Hepatocyte (in vitro differentiated cells): ENCODE data around the gene RNF32. TPM values are rescaled to one million over a fixed set of nuclear protein-coding genes. Genes with fewer than 3 reads are reported as not detected.
"Not testable (repeated sequence)": the region's sequence is repeated elsewhere in the genome, so short reads cannot be mapped to it uniquely, and the experiment has no call there.

ENCODE experiments used
- DNase-seq: peaks from one replicate; pipeline ENCODE4 v3.0.0-alpha.2; 2016; ENCODE audit warnings: low spot score
- H2AFZ ChIP-seq: fragments of 200-600 bp; sonication (generic); 2 replicates; pipeline ENCODE4 v1.6.0; 2016; ENCODE audit warnings: antibody characterized with exemption, mild to moderate bottlenecking
- H3K27ac ChIP-seq: fragments of 200-600 bp; sonication (generic); 2 replicates; pipeline ENCODE4 v1.5.1; 2016; ENCODE audit warnings: mild to moderate bottlenecking
- H3K27me3 ChIP-seq: fragments of 200-600 bp; sonication (generic); 2 replicates; pipeline ENCODE4 v1.6.1; 2016
- H3K36me3 ChIP-seq: fragments of 200-600 bp; sonication (generic); replicated peaks from 2 replicates; pipeline ENCODE4 v1.5.1; 2016; ENCODE audit warnings: low read depth; ENCODE audit not compliant: insufficient read depth
- H3K4me1 ChIP-seq: fragments of 200-600 bp; sonication (generic); 2 replicates; pipeline ENCODE4 v1.5.1; 2016; ENCODE audit warnings: mild to moderate bottlenecking, moderate library complexity; ENCODE audit not compliant: insufficient read depth
- H3K4me2 ChIP-seq: fragments of 200-600 bp; sonication (generic); 2 replicates; pipeline ENCODE4 v1.6.0; 2016
- H3K4me3 ChIP-seq: fragments of 200-600 bp; sonication (generic); 2 replicates; pipeline ENCODE4 v1.5.1; 2016; ENCODE audit warnings: mild to moderate bottlenecking
- H3K79me2 ChIP-seq: fragments of 200-600 bp; sonication (generic); 2 replicates; pipeline ENCODE4 v1.6.0; 2017; ENCODE audit warnings: mild to moderate bottlenecking
- H3K9me2 ChIP-seq: fragments of 200-600 bp; sonication (generic); replicated peaks from 2 replicates; pipeline ENCODE4 v1.6.0; 2017; ENCODE audit warnings: mild to moderate bottlenecking; ENCODE audit not compliant: insufficient read depth
- H3K9me3 ChIP-seq: fragments of 200-600 bp; sonication (generic); 2 replicates; pipeline ENCODE4 v1.5.1; 2016; ENCODE audit warnings: low read depth, mild to moderate bottlenecking
- H4K20me1 ChIP-seq: fragments of 200-600 bp; sonication (generic); 2 replicates; pipeline ENCODE4 v1.6.0; 2016; ENCODE audit warnings: mild to moderate bottlenecking; ENCODE audit not compliant: insufficient read depth, poor library complexity, severe bottlenecking
- EZH2 ChIP-seq: fragments of 200-600 bp; sonication (generic); IDR thresholded peaks from 2 replicates; pipeline ENCODE4 v1.6.1; 2016; ENCODE audit warnings: antibody characterized with exemption, mild to moderate bottlenecking, borderline replicate concordance
- EZH2phosphoT487 ChIP-seq: fragments of 200-600 bp; sonication (generic); IDR thresholded peaks from one replicate; pipeline ENCODE4 v1.6.1; 2018; ENCODE audit warnings: antibody characterized with exemption, mild to moderate bottlenecking, low read depth, moderate library complexity; ENCODE audit not compliant: unreplicated experiment, severe bottlenecking
- WGBS: methylation state at CpG from one replicate; pipeline ENCODE4 v1.1.6; 2016; ENCODE audit warnings: low lambda C conversion rate; ENCODE audit errors: missing lambda C conversion rate; 5-methylcytosine and 5-hydroxymethylcytosine counted together
- polyA plus RNA-seq: library from polyadenylated mRNA; unstranded; fragments of >200 nt; fragmentation: Nextera tagmentation; extraction: Ambion mirVana; gene quantifications from 2 replicates; pipeline ENCODE4 v1.2.1, GENCODE V29; 2016
- total RNA-seq: library from RNA; depleted of rRNA; stranded (reverse); fragments of >200 nt; gene quantifications from 2 replicates; pipeline ENCODE4 v1.2.3, GENCODE V29; 2014
- TF ChIP-seq, protein P1 (sequence below): fragments of 200-600 bp; sonication (generic); IDR thresholded peaks from 2 replicates; pipeline ENCODE4 v1.5.1; 2016; ENCODE audit warnings: antibody characterized with exemption, mild to moderate bottlenecking; ENCODE audit not compliant: poor library complexity

The RNF32 gene
- total and polyA plus RNA-seq, 2 experiments from 2014 or later = 1.4 to 2.9 TPM

DNA sequence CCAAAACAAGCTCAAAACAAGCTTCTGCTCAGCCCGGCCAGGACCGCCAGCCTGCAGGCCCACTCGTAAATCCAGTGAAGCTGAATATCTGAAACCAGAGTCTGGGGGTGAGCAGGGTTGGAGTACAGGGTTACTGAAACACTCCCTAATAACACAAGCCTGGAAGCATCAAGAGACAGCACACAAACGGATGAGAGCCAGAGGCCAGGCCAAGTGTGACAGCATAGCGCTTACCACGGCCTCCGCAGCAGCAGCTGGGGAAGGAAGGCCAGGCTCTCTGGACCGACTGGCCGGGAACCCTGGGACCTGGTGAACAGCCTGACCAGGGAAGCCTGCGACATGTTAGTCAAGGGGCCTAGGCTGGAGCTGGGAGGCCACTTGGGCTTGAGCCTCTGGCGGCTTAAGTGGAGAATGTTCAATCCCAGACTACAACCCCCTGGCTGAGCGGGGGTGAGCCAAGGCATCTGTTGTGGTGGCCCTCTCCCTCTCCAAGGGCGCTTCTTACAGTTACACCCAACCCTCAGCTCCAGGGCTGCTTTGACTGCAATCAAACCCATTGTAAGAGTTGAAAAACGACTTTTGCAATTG, 21.7 kb upstream of the RNF32 start:
- Histone ChIP-seq H4K20me1 (no peaks in the 10 kb centered on the region), H3K4me1 (peaks cover 11% of the 10 kb centered on the region), H3K4me2 (no peak overlapping the region), H2AFZ (no peak overlapping the region), H3K27ac (no peak overlapping the region), H3K9me3 (no peaks in the 10 kb centered on the region), H3K4me3 (no peak overlapping the region), H3K79me2 (no peaks in the 10 kb centered on the region), H3K9me2 (no peaks in the 10 kb centered on the region), H3K36me3 (no peaks in the 10 kb centered on the region), H3K27me3 (peaks cover 14% of the 10 kb centered on the region)
- 83% methylated on average over 14 of the region's 14 CpGs for WGBS
- TF ChIP-seq, protein P1, sequence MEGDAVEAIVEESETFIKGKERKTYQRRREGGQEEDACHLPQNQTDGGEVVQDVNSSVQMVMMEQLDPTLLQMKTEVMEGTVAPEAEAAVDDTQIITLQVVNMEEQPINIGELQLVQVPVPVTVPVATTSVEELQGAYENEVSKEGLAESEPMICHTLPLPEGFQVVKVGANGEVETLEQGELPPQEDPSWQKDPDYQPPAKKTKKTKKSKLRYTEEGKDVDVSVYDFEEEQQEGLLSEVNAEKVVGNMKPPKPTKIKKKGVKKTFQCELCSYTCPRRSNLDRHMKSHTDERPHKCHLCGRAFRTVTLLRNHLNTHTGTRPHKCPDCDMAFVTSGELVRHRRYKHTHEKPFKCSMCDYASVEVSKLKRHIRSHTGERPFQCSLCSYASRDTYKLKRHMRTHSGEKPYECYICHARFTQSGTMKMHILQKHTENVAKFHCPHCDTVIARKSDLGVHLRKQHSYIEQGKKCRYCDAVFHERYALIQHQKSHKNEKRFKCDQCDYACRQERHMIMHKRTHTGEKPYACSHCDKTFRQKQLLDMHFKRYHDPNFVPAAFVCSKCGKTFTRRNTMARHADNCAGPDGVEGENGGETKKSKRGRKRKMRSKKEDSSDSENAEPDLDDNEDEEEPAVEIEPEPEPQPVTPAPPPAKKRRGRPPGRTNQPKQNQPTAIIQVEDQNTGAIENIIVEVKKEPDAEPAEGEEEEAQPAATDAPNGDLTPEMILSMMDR = no peak
- TF ChIP-seq EZH2phosphoT487 = no peak
- TF ChIP-seq EZH2 = no peak
- no peak for DNase-seq

DNA sequence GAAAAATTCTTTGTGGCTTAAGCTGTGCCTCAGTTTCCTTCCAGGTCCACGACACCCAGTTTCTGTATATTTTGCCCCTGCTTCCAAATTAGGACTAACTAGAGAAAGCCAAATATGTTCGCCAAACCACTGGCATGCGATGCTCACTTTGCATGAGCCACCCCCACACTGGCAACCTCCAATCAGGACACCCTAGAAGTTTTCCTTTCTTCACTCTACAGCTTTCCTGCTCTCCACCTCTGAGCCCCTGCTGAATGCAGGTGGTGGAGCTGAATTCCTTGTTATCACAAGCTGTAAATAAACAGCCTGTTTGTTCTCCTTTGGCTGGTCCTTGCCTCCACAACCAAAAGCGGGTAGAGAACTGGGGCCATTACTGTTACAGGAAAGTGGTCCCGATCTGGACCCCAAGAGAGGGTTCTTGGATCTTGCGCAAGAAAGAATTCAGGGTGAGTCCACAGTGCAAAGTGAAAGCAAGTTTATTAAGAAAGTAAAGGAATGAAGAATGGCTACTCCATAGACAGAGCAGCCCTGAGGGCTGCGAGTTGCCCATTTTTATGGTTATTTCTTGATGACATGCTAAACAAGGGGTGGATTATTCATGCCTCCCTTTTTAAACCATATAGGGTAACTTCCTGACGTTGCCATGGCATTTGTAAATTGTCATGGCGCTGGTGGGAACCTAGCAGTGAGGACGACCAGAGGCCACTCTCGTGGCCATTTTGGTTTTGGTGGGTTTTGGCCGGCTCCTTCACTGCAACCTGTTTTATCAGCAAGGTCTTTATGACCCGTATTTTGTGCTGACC, 20.9 kb upstream of the RNF32 start:
- H3K9me2 ChIP-seq, H3K4me3 ChIP-seq, H2AFZ ChIP-seq, DNase-seq, H3K36me3 ChIP-seq, H3K79me2 ChIP-seq, H4K20me1 ChIP-seq, H3K4me2 ChIP-seq, H3K4me1 ChIP-seq, H3K9me3 ChIP-seq, H3K27ac ChIP-seq: not testable (repeated sequence)
- H3K27me3 ChIP-seq = peaks cover 14% of the 10 kb centered on the region
- whole genome bisulfite sequencing = 82% methylated on average over 13 of the region's 13 CpGs

DNA sequence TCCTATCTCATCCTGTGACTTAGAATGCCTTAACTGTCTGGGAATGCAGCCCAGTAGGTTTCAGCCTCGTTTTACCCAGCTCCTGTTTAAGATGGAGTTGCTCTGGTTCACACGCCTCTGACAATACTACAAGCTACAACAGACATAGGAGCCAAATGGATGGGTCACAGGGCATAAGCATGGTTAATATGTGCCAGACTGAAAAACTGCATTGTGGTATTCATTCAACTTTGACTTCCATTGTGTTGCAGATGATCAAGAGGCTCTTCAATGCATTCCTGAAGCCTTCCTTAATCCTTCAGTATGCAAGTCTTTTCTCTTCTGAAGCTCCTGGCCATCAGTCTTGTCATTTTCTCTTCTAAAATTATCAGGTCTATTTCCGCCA, 20.3 kb upstream of the RNF32 start:
- Histone ChIP-seq H3K79me2 (no peaks in the 10 kb centered on the region), H3K27me3 (peaks cover 14% of the 10 kb centered on the region), H3K4me1 (peaks cover 6% of the 10 kb centered on the region), H3K9me3 (no peaks in the 10 kb centered on the region), H3K9me2 (no peaks in the 10 kb centered on the region), H3K27ac (no peak overlapping the region), H4K20me1 (no peaks in the 10 kb centered on the region), H2AFZ (no peak overlapping the region), H3K4me3 (no peak overlapping the region), H3K36me3 (no peaks in the 10 kb centered on the region), H3K4me2 (no peak overlapping the region)
- no peak for TF ChIP-seq EZH2
- TF ChIP-seq, protein P1 = no peak
- no peak for DNase-seq
- WGBS = 70% methylated on average over 3 of the region's 3 CpGs

DNA sequence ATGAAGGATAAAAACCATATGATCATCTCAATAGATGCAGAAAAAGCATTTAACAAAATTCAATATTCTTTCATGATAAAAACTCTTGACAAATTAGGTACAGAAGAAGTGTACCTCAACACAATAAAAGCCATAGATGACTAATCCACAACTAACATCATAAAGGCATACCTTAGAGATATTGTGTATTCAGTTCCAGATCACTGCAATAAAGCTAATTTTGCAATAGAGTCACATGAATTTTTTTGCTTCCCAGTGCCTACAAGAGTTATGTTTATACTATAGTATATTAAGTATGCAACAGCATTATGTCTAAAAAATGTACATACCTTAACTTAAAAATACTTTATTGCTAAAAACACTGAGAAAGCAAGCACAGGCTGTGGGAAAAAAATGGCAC, 18.9 kb upstream of the RNF32 start:
- H3K36me3 ChIP-seq = no peaks in the 10 kb centered on the region
- H4K20me1 ChIP-seq = no peaks in the 10 kb centered on the region

More for the DNA sequence above, 18.9 kb upstream of the RNF32 start:
- Histone ChIP-seq H2AFZ (no peak overlapping the region), H3K9me3 (no peaks in the 10 kb centered on the region), H3K4me3 (no peak overlapping the region), H3K4me1 (no peaks in the 10 kb centered on the region), H3K79me2 (no peaks in the 10 kb centered on the region), H3K9me2 (no peaks in the 10 kb centered on the region), H3K4me2 (no peak overlapping the region), H3K27me3 (peaks cover 7% of the 10 kb centered on the region), H3K27ac (no peak overlapping the region)
- no peak for DNase-seq
- TF ChIP-seq, protein P1 = no peak
- no peak for TF ChIP-seq EZH2
- TF ChIP-seq EZH2phosphoT487 = no peak
